Measurements from ENCODE around the gene TENM4.

- TF ChIP-seq, protein P1, sequence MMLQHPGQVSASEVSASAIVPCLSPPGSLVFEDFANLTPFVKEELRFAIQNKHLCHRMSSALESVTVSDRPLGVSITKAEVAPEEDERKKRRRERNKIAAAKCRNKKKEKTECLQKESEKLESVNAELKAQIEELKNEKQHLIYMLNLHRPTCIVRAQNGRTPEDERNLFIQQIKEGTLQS (CRISPR knock-in tag; conservative IDR thresholded peaks at IDR 0.05), result no peak
- TF ChIP-seq CTCF (IDR thresholded peaks at IDR 0.05) (no peak), CREM (CRISPR knock-in tag; IDR thresholded peaks at IDR 0.05) (no peak), NFE2L1 (CRISPR knock-in tag; IDR thresholded peaks at IDR 0.05) (no peak)
- TF ChIP-seq, protein P2, sequence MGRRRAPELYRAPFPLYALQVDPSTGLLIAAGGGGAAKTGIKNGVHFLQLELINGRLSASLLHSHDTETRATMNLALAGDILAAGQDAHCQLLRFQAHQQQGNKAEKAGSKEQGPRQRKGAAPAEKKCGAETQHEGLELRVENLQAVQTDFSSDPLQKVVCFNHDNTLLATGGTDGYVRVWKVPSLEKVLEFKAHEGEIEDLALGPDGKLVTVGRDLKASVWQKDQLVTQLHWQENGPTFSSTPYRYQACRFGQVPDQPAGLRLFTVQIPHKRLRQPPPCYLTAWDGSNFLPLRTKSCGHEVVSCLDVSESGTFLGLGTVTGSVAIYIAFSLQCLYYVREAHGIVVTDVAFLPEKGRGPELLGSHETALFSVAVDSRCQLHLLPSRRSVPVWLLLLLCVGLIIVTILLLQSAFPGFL (CRISPR knock-in tag; IDR thresholded peaks at IDR 0.05; ENCODE audit: borderline replicate concordance), result no peak
Measured at GRCh38 chr11:78667461-78667860, 773.4 kb downstream of the TENM4 start.

Data from WTC11 (cell line).